Measurements from ENCODE around the gene NUDT22. TPM values are rescaled to one million over a fixed set of nuclear protein-coding genes. Genes with fewer than 3 reads are reported as not detected.

The NUDT22 gene, protein sequence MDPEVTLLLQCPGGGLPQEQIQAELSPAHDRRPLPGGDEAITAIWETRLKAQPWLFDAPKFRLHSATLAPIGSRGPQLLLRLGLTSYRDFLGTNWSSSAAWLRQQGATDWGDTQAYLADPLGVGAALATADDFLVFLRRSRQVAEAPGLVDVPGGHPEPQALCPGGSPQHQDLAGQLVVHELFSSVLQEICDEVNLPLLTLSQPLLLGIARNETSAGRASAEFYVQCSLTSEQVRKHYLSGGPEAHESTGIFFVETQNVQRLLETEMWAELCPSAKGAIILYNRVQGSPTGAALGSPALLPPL
- 59.5 and 60.4 TPM in 2 replicates for total RNA-seq

DNA sequence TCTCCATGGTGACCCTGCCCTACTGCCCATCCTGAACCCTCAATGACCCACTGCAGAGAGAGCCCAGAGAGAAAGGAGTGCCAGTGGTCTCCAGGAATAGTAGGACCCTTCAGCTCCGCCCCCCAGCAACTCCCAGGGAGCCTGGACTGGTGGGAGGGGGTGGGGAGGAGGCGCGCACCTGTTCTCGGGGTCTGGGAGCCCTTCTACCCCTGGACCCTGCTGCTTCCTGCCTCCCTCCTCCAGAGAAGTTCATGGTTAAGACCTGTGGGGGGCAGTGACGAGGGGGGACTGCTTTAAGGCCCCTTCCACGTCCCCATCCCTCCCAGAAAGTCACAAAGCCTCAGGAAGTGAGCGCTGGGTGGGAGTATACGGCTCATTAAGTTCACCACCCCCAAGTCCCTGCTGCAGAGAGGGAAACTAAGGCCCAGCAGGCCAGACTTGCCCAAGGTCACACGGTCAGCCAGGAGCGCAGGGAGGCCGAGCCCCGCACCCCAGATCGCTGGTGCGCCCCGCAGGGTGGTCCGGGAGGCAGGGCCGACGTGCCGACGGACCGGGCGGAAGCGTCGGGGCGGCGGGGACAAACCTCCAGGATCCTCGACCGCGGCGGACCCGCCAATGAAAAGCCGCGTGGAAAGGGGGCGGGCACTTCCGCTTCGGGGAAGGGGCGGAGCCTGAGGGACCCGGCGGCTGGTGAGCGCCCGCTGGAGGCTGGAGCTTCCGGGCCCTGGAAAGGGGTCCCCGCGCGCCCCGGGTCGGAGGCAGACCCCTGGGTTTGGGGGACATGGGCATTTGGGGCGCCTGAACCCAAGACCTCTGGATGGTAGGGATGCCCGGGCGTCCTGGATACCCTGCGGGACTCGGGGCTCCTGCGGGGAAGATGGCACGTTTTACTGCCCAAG is at the start of gene NUDT22, which contains the start of gene TRPT1:
TSS of gene NUDT22 (plus strand) at position 667 of the 899 bp plus-strand sequence. CDS start 379 bp downstream, outside the sequence.
TSS of gene TRPT1 (minus strand) at position 579 of the 899 bp plus-strand sequence. CDS start at position 253, 326 bp downstream.

DNA sequence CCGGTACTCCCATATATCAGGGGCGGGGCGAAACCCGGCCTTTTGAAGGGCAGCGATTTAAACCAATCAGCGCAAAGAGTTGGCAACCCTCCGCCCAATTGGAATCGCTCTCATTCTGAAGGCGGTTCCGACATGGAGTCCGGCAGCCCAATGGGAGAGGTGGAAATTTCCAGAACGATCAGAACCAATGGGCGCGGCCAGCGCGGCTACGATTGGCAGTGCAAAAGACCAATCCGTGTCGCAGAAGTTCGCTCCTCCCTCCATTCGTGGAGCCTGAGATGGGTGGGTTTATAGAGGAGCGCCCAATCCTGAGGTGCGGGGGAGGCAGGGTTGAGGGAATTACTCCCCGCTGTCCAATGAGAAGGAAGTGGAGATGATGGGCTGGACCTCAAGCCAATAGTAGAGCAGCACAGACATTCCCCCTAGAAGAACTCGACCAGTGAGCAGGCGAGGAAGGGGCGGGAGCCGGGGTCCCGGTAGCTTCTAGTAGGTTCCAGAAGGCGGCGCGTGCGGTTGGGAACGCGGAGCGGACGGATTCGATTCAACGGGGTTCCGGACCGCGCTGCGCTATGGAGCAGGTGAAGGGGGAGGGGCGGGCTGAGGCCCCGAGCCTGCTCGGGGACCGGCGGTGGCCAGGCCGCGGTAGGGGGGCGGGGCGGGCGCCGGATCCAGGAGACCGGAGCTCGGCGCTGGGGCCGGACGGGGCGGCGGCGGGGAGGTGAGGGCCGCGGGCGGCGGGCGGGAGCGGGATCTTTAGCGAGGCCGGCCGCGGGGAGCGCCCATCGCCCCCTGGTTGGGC is 40.2 kb upstream of the NUDT22 start, which contains the start of gene STIP1:
TSS of gene STIP1 (plus strand) at position 479 of the 799 bp plus-strand sequence. CDS start at position 570, 91 bp downstream.

DNA sequence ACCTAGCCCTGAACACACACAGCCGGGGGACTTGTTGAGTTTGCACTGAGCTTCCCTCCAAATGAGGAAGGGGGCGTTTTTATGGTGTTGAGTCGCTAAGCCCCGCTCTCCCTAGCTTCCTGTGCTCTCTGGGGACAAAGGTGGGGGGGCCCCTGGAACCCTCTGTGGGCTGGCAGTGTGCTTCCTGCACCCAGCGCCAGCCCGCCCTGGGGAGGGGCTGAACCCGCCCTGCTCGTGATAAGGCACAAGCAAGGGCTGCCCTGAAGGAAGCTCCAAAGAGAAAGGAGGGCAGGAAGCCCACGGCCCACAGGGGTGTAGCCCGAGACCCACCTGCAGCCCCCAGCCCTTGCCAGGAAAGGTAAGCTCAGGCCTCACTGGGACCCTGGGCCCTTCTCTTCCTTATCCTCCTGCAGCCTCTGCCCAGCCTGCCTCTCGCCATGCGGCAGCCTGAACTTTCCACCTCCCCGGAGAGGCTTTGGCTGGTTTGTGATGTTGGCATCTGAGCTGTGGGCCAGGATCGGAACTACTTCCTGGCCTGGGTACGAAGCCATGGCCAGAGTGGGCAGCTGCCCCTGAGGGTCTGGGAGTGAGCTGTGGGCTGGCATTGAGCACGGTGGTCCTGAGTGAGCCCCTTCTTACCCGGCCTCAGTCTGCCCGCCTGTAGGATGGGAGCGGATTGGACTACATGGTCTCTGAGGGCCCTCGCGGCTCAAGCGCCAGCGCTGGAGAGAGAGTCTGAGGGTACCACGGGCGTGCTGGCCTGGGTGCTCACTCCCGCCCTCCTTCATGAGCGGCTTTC is 19.4 kb upstream of the NUDT22 start, which contains the start of gene FERMT3:
TSS of gene FERMT3 (plus strand) at position 265 of the 799 bp plus-strand sequence. CDS start 644 bp downstream, outside the sequence.

DNA sequence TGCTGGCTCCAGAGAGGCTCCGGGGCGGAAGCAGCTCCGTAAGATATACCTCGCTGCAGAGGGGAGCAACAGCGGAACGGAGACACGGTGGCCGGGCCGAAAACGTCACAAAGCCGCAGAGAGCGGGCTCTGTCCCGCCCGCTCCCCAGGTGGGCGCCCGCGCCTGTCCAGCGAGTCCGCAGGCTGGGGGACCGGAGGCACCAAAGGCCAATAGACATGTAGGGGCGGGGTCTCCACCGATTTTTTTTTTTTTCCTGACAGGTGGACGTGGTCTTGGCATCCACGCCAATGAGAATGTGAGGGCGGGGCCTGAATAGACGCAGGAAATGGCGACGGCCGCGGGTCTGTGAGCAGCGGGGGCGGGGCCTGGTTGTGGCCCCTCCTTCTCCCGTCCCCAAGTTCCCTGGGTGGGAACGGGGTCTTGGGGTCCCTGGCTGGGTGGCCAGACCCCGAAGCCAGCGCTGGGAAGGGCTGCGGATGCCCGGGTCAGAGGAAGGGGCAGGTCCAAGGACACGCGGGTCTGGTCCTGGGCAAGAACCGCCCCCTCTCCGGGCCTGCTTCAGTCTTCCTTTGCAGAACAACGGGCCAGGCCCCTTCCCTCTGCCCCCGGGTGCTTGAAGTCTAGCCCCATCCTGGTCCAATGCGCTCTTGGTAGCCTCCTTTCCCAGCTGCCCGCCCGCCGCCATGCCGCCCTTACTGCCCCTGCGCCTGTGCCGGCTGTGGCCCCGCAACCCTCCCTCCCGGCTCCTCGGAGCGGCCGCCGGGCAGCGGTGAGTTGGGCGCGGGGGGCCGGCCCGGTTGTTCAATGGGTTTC is 4.3 kb downstream of the NUDT22 start, which contains the start of gene DNAJC4:
TSS of gene DNAJC4 (plus strand) at position 378 of the 814 bp plus-strand sequence. CDS start at position 685, 307 bp downstream.

DNA sequence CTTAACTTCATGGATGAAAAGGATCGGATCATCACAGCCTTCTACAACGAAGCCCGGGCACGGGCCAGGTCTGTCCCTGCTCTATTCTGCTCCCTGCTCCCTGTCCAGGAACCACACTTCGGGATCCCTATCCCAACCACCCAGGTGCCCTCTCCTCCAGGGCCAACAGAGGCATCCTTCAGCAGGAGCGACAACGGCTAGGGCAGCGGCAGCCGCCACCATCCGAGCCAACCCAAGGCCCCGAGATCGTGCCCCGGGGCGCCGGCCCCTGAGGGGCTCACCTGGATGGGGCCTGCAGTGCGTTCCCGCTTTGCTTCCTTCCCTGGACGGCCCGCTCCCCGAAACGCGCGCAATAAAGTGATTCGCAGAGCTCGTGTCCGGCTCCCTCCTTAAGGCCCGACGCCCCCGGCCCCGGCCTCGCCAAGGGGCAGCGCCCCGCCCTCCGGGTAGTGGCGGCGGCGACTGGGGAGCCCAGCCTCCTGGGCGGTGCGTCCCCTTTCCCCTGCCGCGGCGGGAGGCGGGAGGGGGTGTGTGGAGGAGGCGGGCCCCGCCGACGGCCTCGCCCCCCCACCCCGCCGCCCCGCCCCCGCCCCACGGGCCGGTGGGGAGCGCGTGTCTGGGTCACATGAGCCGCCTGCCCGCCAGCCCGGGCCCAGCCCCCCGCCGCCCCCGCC is 8.0 kb downstream of the NUDT22 start, which contains the start of gene VEGFB:
TSS of gene VEGFB (plus strand) at position 672 of the 674 bp plus-strand sequence. CDS start 250 bp downstream, outside the sequence.

DNA sequence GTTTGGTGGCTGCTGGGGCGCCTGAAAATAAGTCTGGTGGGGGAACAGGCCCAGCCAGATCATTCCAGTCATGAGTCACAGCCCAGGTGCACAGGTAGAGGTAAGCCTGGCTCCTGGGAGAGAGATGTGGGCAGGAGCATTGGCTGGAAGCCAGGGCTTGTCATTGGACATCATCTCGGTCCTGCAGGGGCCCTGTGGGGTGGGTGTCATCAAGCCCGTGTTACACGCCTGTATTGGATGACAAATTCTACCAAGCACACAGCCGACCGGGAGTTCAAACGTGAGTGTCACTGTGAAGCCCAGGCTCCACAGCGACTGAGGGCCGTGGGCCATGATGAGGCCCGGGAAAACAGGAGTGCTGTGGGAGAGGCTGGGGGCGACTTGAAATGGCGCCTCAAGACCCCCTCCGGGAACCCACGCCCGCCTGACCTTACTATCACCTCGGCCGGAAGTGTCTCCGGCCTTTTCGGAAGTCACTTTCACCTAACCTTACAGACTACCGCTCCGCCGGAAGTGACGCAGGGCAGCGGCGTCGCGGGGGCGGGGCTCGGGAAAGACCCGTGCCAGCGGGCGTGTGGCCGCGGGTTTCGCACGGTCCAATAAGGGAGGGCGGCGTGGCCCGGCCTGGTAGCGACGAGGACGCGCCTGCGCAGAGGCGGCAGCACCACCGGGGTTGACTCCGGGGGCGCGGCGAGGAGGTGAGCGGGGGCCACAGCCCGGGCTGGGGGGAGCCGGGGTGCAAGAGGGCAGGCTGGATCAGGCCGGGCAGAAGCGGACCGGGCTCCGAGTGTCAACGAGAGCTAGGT is 14.6 kb downstream of the NUDT22 start, which contains the start of gene FKBP2:
TSS of gene FKBP2 (plus strand) at position 661 of the 806 bp plus-strand sequence. CDS start 1,293 bp downstream, outside the sequence.

DNA sequence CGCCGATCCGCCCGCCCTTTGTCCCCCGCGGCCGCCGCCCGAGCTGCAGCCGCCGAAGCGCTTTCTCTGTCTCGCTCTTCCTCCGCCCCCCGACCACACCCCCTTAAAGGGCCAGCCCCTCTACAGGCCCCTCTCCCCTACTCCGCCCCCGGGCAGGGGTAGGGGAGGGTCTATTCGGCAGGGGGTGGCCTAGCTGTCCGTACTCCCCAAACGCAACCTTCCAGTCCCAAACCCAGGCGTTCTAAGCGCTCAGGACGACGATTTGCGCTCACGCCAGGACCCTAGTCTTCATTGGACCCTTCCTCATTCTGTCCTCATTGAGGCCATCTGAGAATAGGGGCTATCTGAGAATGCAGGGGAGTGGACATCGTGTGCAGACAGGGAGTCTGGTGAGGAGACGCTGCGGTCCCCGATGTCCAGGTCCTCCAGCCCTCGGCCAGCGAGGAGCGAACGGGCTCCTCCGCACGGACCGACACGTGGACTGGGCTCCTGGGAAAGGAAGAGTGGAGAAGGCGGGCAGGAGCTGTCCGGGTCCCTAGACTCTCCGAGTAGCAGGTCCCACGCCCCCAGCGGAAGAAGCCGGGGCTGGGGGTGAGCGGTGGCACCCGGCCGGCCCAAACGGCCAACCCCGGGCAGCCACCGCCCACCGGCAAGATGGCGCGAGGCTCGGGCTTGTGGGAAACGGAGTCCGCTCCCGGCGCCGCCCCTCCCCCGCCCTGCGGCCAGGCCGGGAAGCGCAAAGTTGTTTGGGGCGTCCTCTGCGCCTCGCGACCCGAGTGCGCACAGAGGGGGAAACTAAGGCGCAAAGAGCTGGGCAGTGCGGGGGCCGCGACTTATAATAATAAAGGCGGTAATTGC is 21.0 kb downstream of the NUDT22 start, which contains the start of gene PPP1R14B:
TSS of gene PPP1R14B (minus strand) at position 73 of the 858 bp plus-strand sequence. CDS start 270 bp downstream, outside the sequence.

DNA sequence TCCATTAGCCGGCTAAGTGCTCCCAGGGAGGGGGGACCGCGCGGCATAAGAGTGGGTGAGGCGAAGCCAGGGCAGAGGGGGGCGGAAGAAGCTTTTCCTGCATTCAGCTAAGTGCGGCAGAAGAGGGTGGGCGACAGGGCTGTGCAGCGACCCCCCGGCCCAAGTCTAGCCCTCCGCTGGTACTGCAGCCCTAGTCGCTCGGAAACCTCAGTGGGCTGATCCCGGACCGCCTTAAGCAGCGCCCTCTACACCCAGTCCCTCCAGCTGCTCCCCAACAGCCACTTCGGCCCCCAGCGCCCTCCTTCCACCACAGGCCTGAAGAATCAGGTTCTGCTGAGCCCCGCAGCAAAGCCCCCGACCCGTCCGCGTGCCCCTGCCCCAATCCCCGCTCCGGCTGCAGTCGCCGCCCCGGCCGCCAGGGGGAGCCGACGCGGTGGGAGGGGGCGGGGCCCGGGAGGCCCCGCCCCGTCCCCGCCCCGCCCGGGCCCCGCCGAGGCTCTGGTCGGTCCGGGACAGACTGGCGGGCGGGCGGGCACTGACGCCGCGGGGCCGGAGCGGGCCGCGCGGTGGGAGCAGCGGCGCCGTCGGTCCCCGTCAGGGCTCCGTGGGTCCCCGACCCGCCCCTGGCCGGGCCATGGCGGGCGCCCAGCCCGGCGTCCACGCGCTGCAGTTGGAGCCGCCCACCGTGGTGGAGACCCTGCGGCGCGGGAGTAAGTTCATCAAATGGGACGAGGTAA is 25.1 kb downstream of the NUDT22 start, which contains the start of gene PLCB3:
TSS of gene PLCB3 (plus strand) at position 515 of the 737 bp plus-strand sequence. CDS start at position 635, 120 bp downstream.

Other genes starting within 250 kb of the NUDT22 start
- gene OTUB1, start 239.8 kb upstream of the NUDT22 start, total RNA-seq = 114 and 130 TPM in 2 replicates
- under 0.01 TPM in 1 of 2 replicates, not detected in the other for gene FLRT1, start 190.3 kb upstream of the NUDT22 start, total RNA-seq
- 9.2 and 14.7 TPM in 2 replicates for gene MACROD1, start 60.2 kb upstream of the NUDT22 start, total RNA-seq
- gene STIP1, start 40.1 kb upstream of the NUDT22 start, total RNA-seq = 200 and 219 TPM in 2 replicates
- 1.8 and 2.2 TPM in 2 replicates for gene FERMT3, start 19.6 kb upstream of the NUDT22 start, total RNA-seq
- 46.2 and 59.3 TPM in 2 replicates for gene TRPT1, start 88 bp upstream of the NUDT22 start, total RNA-seq
- 12.6 and 21.2 TPM in 2 replicates for gene DNAJC4, start 4.3 kb downstream of the NUDT22 start, total RNA-seq
- gene VEGFB, start 8.3 kb downstream of the NUDT22 start, total RNA-seq = 22.5 and 30.8 TPM in 2 replicates
- 41.2 and 54.4 TPM in 2 replicates for gene FKBP2, start 14.8 kb downstream of the NUDT22 start, total RNA-seq
- gene PPP1R14B, start 20.7 kb downstream of the NUDT22 start, total RNA-seq = 361 and 380 TPM in 2 replicates
- 24.2 and 25.7 TPM in 2 replicates for gene PLCB3, start 25.3 kb downstream of the NUDT22 start, total RNA-seq
- gene BAD, start 58.4 kb downstream of the NUDT22 start, total RNA-seq = 102 and 103 TPM in 2 replicates
- 14.6 and 18.7 TPM in 2 replicates for gene GPR137, start 59.6 kb downstream of the NUDT22 start, total RNA-seq
- gene KCNK4, start 65.0 kb downstream of the NUDT22 start, total RNA-seq = not detected in 2 replicates
- 0.15 TPM in 1 of 2 replicates, not detected in the other for gene CATSPERZ, start 74.1 kb downstream of the NUDT22 start, total RNA-seq
- 21.3 and 25.1 TPM in 2 replicates for gene ESRRA, start 79.2 kb downstream of the NUDT22 start, total RNA-seq
- gene TRMT112, start 91.3 kb downstream of the NUDT22 start, total RNA-seq = 446 and 498 TPM in 2 replicates
- 281 and 297 TPM in 2 replicates for gene PRDX5, start 91.8 kb downstream of the NUDT22 start, total RNA-seq
- gene CCDC88B, start 113.9 kb downstream of the NUDT22 start, total RNA-seq = 1.2 and 1.3 TPM in 2 replicates
- gene RPS6KA4, start 132.9 kb downstream of the NUDT22 start, total RNA-seq = 39.7 and 42.4 TPM in 2 replicates

All from bronchus fibroblast of lung (primary cell).